ENCODE results near the gene CYP2J2.

DNA sequence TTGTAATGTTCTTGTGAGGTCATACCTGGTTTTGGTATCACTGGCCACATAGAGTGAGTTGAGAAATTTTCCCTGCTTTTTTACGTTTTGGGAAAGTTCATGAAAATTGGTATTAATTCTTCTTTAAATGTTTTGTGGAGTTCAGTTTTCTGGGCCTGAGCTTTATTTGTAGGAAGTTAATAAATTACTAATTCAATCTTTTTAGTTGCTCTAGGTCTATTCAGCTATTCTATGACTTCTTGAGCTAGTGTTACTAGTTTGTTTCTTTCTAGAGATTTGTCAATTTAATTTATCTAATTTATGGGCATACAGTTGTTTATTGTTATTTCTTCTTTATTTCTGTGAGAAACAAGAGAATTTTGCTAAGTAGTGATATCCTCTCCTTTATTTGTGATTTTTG lies 74.5 kb downstream of the CYP2J2 start:
- no peak for TF ChIP-seq POLR2A (IDR thresholded peaks at IDR 0.05)
- TF ChIP-seq, protein P1, sequence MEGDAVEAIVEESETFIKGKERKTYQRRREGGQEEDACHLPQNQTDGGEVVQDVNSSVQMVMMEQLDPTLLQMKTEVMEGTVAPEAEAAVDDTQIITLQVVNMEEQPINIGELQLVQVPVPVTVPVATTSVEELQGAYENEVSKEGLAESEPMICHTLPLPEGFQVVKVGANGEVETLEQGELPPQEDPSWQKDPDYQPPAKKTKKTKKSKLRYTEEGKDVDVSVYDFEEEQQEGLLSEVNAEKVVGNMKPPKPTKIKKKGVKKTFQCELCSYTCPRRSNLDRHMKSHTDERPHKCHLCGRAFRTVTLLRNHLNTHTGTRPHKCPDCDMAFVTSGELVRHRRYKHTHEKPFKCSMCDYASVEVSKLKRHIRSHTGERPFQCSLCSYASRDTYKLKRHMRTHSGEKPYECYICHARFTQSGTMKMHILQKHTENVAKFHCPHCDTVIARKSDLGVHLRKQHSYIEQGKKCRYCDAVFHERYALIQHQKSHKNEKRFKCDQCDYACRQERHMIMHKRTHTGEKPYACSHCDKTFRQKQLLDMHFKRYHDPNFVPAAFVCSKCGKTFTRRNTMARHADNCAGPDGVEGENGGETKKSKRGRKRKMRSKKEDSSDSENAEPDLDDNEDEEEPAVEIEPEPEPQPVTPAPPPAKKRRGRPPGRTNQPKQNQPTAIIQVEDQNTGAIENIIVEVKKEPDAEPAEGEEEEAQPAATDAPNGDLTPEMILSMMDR (IDR thresholded peaks at IDR 0.05): no peak
